Omental fat pad (tissue), 4 donors: Measurements from ENCODE around the gene LTK. TPM values are rescaled to one million over a fixed set of nuclear protein-coding genes. Genes with fewer than 3 reads are reported as not detected.
"Not testable (repeated sequence)": the region's sequence is repeated elsewhere in the genome, so short reads cannot be mapped to it uniquely, and the experiment has no call there.

Experiments
- ATAC-seq: fragments of 150-250 bp; one replicate; pipeline ENCODE4 v1.9.1; 2016; ENCODE audit warnings: mild to moderate bottlenecking, moderate library complexity; ENCODE audit not compliant: low FRiP score
- DNase-seq: peaks from one replicate; pipeline ENCODE4 v3.0.0-alpha.2; 2019; ENCODE audit warnings: low spot score
- total RNA-seq, 4 donors: library from RNA; depleted of rRNA; stranded (reverse); fragments of >200 nt; gene quantifications; one replicate each; pipeline ENCODE4 v1.1.0, GENCODE V29; 2016
- TF ChIP-seq, protein P1 (sequence below), 3 donors: fragments of 450-650 bp; IDR thresholded peaks; one replicate each; pipeline ENCODE4 v1.5.1; 2016 to 2017; ENCODE audit warnings: antibody characterized with exemption in 3 of 3, mild to moderate bottlenecking in 3 of 3, moderate library complexity in 2 of 3

LTK gene
- total RNA-seq, 4 donors from 2014 or later: 0.19 to 1.3 (median 0.84) TPM; not detected in 1

DNA sequence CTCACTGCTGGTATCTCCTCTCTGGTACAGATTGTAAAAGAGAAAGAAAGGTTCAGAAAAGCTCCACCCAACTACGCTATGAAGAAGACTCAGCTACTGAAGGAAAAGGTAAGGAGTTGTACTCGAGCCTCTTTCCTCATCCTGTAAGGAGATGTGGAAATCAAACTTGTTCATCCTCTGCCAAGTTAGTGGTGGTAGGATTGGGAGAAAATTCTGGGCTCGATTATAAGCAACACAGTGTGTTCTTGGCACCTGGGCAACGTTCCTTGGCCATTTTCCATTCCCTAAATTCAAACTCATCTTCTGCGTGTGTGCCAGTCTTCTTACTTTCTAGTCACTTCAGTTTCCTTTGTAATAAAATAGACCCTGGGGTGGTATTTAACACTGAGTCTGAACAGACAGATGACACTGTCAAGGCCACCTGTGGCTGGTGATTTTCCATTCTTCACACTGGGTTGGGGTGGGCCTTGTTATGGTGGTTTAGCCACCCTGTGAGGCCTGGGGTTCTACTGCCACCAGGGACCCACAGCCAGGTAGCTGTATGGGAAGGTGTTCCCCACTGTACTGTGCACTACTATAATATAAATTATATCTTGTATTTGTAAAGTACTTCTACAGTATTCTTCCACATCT, 37.1 kb downstream of the LTK start:
- ATAC-seq (peak; percentile 46), DNase-seq (no peak)
- TF ChIP-seq, protein P1, sequence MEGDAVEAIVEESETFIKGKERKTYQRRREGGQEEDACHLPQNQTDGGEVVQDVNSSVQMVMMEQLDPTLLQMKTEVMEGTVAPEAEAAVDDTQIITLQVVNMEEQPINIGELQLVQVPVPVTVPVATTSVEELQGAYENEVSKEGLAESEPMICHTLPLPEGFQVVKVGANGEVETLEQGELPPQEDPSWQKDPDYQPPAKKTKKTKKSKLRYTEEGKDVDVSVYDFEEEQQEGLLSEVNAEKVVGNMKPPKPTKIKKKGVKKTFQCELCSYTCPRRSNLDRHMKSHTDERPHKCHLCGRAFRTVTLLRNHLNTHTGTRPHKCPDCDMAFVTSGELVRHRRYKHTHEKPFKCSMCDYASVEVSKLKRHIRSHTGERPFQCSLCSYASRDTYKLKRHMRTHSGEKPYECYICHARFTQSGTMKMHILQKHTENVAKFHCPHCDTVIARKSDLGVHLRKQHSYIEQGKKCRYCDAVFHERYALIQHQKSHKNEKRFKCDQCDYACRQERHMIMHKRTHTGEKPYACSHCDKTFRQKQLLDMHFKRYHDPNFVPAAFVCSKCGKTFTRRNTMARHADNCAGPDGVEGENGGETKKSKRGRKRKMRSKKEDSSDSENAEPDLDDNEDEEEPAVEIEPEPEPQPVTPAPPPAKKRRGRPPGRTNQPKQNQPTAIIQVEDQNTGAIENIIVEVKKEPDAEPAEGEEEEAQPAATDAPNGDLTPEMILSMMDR (IDR thresholded peaks at IDR 0.05): no peak

DNA sequence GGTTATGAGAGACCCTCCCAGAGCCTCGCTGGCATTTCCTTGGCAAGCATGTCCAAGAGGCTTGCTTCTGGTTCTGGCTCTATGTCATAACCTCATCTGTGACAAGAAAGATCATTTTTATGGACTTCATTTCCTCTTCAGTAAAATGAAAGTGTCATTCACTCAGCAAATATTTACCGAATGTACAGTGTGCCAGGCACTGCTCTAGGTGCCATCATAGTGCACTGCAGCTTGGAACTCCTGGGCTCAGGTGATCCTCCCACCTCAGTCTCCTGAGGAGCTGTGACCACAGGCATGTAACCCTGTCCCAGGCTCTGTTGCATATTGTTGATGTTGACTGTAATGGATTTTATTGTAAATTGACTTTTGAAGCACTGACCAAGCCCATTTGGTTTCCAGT, 38.7 kb downstream of the LTK start:
- ATAC-seq (no peak), DNase-seq (no peak)
- TF ChIP-seq, protein P1 (IDR thresholded peaks at IDR 0.05): no peak

DNA sequence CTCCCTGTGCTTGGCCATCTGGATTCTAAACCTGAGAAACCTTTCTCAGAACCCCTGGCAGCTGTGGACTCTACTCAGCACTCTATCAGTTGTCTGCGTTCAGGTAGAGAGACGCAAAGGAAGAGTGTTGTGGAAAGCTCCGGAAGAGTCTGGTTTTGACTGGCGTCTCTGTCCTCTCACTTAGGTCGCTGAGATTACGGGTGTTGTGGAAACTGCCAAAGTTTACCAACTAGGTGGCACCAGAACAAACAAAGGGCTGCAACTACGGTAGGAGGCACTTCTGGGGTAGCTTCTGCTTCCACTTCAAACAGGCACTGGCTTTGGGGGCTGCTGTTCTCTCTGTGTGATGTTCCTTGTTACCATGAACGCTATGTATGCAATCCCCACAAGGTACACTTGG, 39.2 kb downstream of the LTK start:
- TF ChIP-seq, protein P1 (IDR thresholded peaks at IDR 0.05): no peak
- DNase-seq: no peak
- ATAC-seq: no peak

DNA sequence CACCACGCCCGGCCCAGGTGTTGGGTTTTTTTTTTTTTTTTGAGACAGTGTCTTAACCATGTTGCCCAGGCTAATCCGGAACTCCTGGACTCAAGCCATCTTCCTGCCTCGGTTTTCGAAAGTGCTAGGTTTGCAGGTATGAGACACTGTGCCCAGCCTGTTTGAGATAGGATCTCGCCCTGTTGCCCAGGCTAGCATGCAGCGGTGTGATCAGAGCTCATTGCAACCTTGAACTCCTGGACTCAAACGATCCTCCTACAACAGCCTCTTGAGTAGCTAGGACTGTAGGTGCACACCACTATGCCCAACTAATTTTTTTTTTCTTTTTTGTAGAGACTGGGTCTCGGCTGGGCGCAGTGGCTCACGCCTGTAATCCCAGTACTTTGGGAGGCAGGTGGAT, 40.2 kb downstream of the LTK start:
- ATAC-seq (no peak), DNase-seq (no peak)
- TF ChIP-seq, protein P1 (IDR thresholded peaks at IDR 0.05): no peak

DNA sequence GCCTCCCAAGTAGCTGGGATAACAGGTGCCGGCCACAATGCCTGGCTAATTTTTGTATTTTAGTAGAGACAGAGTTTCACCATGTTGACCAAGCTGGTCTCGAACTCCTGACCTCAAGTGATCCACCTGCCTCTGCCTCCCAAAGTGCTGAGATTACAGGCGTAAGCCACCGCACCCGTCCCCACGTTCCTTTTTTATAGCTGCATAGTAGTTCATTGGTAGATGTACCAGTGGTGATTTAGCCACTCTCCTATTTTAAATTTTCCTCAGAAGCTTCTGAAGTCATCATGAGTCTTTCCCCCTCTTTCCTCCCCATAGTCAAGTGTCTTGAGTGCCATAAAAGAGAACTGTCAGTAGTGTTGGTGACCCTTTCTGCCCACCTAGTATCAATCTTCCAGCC, 44.0 kb downstream of the LTK start:
- not testable (repeated sequence) for ATAC-seq, DNase-seq

DNA sequence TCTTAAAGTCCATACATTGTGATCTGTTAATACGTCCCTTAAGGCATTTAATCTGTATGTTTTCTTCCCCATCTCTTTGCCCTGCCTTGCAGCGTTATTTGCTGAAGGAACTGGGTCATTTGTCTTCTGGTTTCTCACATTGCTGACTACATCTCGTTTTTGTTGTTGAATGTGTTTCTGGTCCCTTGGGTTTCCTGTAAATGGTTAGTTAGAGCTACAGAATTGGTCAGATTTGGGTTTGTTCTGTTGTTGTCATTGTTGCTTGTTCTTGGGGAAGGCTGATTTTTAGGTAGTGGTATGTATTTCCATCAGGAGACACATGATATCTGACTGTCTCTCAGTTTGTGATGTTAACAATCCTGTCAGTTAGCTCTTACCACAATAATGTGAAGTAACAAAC, 46.9 kb downstream of the LTK start:
- no peak for ATAC-seq
- no peak for DNase-seq
- TF ChIP-seq, protein P1 (IDR thresholded peaks at IDR 0.05): no peak

DNA sequence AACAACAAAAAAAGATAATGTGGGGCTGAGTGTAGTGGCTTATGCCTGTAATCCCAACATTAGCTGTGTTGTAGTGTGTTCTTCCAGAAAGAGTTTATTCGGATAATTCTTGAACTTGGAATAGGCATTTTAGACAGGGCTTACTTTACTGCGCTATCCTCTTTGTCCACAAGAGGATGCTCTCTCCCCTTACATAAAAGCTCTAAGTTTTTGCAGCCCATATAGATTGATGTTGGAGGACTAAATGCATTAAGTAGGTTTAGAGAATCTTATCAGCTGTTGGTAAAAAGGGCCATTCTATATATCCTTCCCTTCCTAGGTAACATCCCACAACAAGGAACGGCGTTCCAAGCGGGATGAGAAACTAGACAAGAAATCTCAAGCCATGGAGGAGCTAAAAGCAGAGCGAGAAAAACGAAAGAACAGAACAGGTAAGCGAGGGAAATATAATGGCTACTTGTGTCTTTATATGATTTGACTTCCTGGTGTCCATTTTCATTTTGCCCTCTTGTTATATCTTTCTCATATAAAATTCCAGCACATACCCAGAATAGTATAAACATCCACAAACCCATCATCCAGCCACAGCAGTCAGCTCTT, 47.7 kb downstream of the LTK start:
- TF ChIP-seq, protein P1 (IDR thresholded peaks at IDR 0.05): no peak
- DNase-seq (no peak), ATAC-seq (no peak)
